ENCODE measurements around the gene THOC1. TPM values are rescaled to one million over a fixed set of nuclear protein-coding genes. Genes with fewer than 3 reads are reported as not detected.

Gene THOC1
- total and polyA plus RNA-seq, 2 of the 8 experiments (the other 6 are each of a cell fraction or from before 2014, with no cell fraction given), result 19.1 to 66.4 TPM

GRCh38 chr18:195651-196050 lies 72.2 kb downstream of the THOC1 start (continued):
- TF ChIP-seq SP1 (IDR thresholded peaks at IDR 0.05; ENCODE audit: low read depth, low read length), result no peak
- TF ChIP-seq ATF2 (IDR thresholded peaks at IDR 0.05; ENCODE audit: low read length), result no peak
- no peak for TF ChIP-seq JUND (IDR thresholded peaks at IDR 0.05; ENCODE audit: low read length)
- TF ChIP-seq RAD21 (IDR thresholded peaks at IDR 0.05 in 1 of 2, conservative IDR thresholded peaks at IDR 0.05 in 1 of 2; ENCODE audit: low read depth in 2 of 2, low read length in 2 of 2), result no peak
- TF ChIP-seq CEBPB (IDR thresholded peaks at IDR 0.05; ENCODE audit: low read depth, low read length), result no peak
- no peak for TF ChIP-seq RNF2 (IDR thresholded peaks at IDR 0.05; ENCODE audit: borderline replicate concordance, low read depth, low read length, missing control alignments, poor library complexity, severe bottlenecking)
- no peak for TF ChIP-seq TCF12 (IDR thresholded peaks at IDR 0.05; ENCODE audit: low read depth, low read length)

Data from H1 (cell line).